Urinary bladder (tissue), 4 donors: ENCODE measurements around the gene DOCK11. TPM values are rescaled to one million over a fixed set of nuclear protein-coding genes. Genes with fewer than 3 reads are reported as not detected.

Source experiments
- DNase-seq: peaks from one replicate; pipeline ENCODE4 v3.0.0-alpha.2; 2015; ENCODE audit errors: extremely low spot score
- H3K27ac ChIP-seq: one replicate; pipeline ENCODE4 v1.5.1; 2013; ENCODE audit warnings: low read depth, mild to moderate bottlenecking, moderate library complexity
- H3K36me3 ChIP-seq: one replicate; pipeline ENCODE4 v1.6.1; 2013; ENCODE audit warnings: mild to moderate bottlenecking, moderate library complexity; ENCODE audit not compliant: insufficient read depth
- H3K4me1 ChIP-seq: one replicate; pipeline ENCODE4 v1.6.1; 2013; ENCODE audit warnings: mild to moderate bottlenecking, moderate library complexity; ENCODE audit not compliant: insufficient read depth
- H3K4me3 ChIP-seq: one replicate; pipeline ENCODE4 v1.5.1; 2013; ENCODE audit warnings: low read depth, low read length
- WGBS: extraction: QIAGEN DNeasy Blood & Tissue Kit; methylation state at CpG from one replicate; pipeline ENCODE4 v1.1.7; 2013; 5-methylcytosine and 5-hydroxymethylcytosine counted together
- polyA plus RNA-seq: library from polyadenylated mRNA; stranded (reverse); fragments of 200-250 nt; gene quantifications from one replicate; pipeline ENCODE4 v1.2.3, GENCODE V29; 2013
- total RNA-seq: library from RNA; depleted of rRNA; stranded (reverse); fragments of >200 nt; gene quantifications from one replicate; pipeline ENCODE4 v1.2.3, GENCODE V29; 2014
- donor health status: healthy with polysubstance abuse.
- donor health status: healthy.

Gene DOCK11
- total and polyA plus RNA-seq, 2 donors, result 15.3 to 50.4 TPM

DNA sequence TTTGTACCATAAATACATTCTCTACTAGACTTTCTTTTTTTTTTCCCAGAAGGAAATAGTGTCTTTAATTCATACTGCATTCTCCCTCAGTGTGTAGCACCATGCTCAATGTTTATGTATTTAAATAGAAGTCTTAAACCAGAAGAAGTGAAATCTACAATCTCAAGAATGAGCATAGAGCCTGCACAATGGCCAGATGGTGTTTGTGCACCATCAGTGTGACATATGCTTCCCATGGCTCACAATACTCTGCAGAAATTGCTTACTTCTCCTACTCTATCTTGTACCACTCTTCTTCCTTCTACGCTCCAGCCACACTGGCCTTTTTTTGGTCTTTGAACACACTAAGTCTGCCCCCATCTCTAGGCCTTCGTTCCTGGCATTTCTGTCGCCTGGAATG lies 2.6 kb upstream of the DOCK11 start:
- Histone ChIP-seq H3K4me1 (no peaks in the 10 kb centered on the region), H3K36me3 (no peaks in the 10 kb centered on the region), H3K27ac (no peak overlapping the region), H3K4me3 (no peak overlapping the region)
- WGBS, result 96% methylated on average over 3 of the region's 3 CpGs
- DNase-seq, result no peak

- H3K4me1 ChIP-seq, result no peaks in the 10 kb centered on the region
- 90% methylated on average over 3 of the region's 3 CpGs for whole genome bisulfite sequencing
- H3K36me3 ChIP-seq, result no peaks in the 10 kb centered on the region
- no peak overlapping the region for H3K27ac ChIP-seq
- no peak for DNase-seq
- H3K4me3 ChIP-seq, result no peak overlapping the region
Observed at GRCh38 chrX:118493653-118494297, 1.8 kb upstream of the DOCK11 start.

DNA sequence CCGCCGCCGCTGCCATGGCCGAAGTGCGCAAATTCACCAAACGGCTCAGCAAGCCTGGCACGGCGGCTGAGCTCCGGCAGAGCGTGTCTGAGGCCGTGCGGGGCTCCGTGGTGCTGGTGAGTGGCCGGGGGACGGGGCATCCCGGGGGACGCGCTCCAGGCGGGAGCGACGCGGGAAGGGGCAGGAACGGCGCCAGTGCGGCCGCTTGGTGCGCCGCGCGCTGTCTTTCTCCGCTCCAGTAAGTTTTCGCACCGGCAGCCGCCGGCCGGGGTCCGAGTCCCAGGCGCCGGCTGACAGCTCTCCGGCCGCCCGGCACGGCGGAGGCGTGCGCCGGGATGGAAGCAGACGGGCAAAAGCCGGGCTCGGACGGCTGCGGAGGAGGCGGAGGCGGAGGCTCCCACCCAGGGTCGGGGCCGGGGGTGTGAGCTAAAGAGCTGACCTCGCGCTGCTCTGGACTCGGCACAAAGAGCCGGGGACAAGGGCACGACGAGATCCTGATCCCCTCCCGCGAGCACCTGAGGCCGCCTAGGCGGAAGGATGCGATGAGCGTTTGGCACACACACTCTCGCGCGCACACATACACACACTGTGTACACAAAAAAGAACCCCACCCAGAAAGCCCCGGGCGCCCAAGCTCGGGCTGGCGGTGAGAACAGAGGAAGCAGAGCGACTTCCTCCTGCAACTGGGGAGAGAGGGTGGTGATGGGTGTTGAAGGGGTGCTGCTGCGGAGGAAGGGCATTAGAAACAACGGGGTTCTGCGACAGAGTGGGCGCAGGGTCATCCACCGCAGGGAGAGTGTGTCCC lies 545 bp downstream of the DOCK11 start:
- no peaks in the 10 kb centered on the region for H3K4me1 ChIP-seq
- DNase-seq, result no peak
- no peaks in the 10 kb centered on the region for H3K36me3 ChIP-seq
- under 1% methylated on average over 73 of the region's 81 CpGs for WGBS
- peak overlapping the region; percentile 66 for H3K27ac ChIP-seq
- H3K4me3 ChIP-seq, result peak overlapping the region; percentile 70

DNA sequence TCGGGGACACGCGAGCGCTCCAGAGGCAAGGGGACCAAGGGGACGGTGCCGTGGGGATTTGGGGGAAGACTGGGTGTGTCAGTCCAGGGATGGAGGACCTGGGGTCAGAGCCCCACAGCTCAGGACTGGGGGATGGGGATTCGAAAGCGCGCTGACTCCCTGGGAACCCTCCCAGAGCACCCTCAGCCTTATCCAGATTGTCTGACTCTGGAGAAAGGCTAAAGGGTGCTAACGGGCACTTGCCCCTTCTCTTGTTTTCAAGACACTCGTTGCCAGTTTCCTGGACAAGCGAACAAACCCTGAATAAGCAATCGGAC lies 1.1 kb downstream of the DOCK11 start:
- Histone ChIP-seq H3K27ac (peak overlapping the region; percentile 66), H3K36me3 (no peaks in the 10 kb centered on the region), H3K4me1 (no peaks in the 10 kb centered on the region), H3K4me3 (peak overlapping the region; percentile 70)
- WGBS, result 4% methylated on average over 13 of the region's 13 CpGs
- no peak for DNase-seq

- WGBS, result 31% methylated on average over 7 of the region's 7 CpGs
- no peak overlapping the region for H3K27ac ChIP-seq
- DNase-seq, result no peak
- no peaks in the 10 kb centered on the region for H3K36me3 ChIP-seq
- H3K4me1 ChIP-seq, result no peaks in the 10 kb centered on the region
- no peak overlapping the region for H3K4me3 ChIP-seq
Observed at GRCh38 chrX:118497180-118497818, 1.7 kb downstream of the DOCK11 start.

DNA sequence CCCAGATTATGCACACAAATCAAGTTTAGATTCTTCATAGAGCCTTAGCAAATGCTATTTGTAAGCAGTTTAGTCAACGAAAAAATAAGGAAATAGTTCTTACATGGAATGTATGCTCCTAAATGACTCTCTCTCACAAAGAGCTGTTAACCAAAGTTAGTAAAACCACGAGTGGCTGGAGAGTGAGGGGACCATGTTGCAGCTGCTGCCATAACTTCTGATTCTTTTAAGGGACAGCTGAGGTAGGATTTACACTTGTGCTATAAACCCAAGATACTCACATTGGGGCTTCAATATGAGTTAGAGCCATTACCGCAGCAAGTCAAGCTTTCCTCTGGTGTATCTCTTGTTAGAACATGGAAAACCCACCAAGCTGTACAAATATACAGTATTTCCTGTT lies 2.7 kb downstream of the DOCK11 start:
- Histone ChIP-seq H3K36me3 (no peaks in the 10 kb centered on the region), H3K4me3 (no peak overlapping the region), H3K27ac (no peak overlapping the region), H3K4me1 (no peaks in the 10 kb centered on the region)
- 74% methylated on average over 3 of the region's 3 CpGs for WGBS
- no peak for DNase-seq

DNA sequence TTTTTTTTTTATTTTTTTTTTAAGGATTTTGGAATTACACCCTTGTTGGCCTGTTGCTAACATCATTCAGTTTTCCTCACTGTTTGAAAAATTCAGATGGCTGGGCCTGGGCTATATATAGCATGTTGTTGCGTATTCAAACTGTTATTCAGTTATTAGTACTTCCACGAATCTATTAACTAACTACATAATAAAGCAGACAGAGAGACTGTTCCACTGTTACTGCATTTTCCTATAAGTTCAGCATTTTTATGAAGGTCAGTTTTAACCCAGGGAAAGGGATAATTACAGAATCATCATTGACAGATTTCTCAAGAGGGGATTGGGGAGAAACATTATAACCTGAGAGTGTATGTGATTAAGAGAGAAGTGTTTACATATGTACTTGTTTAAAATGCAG lies 3.1 kb downstream of the DOCK11 start:
- no peak overlapping the region for H3K4me3 ChIP-seq
- whole genome bisulfite sequencing, result 77% methylated on average over 2 of the region's 2 CpGs
- no peak for DNase-seq
- no peak overlapping the region for H3K27ac ChIP-seq
- no peaks in the 10 kb centered on the region for H3K4me1 ChIP-seq
- H3K36me3 ChIP-seq, result no peaks in the 10 kb centered on the region

GRCh38 chrX:118499295-118499694 lies 3.7 kb downstream of the DOCK11 start:
- 84% methylated on average over 15 of the region's 15 CpGs for WGBS
- H3K36me3 ChIP-seq, result no peaks in the 10 kb centered on the region
- no peak overlapping the region for H3K4me3 ChIP-seq
- DNase-seq, result no peak
- no peak overlapping the region for H3K27ac ChIP-seq
- H3K4me1 ChIP-seq, result no peaks in the 10 kb centered on the region

DNA sequence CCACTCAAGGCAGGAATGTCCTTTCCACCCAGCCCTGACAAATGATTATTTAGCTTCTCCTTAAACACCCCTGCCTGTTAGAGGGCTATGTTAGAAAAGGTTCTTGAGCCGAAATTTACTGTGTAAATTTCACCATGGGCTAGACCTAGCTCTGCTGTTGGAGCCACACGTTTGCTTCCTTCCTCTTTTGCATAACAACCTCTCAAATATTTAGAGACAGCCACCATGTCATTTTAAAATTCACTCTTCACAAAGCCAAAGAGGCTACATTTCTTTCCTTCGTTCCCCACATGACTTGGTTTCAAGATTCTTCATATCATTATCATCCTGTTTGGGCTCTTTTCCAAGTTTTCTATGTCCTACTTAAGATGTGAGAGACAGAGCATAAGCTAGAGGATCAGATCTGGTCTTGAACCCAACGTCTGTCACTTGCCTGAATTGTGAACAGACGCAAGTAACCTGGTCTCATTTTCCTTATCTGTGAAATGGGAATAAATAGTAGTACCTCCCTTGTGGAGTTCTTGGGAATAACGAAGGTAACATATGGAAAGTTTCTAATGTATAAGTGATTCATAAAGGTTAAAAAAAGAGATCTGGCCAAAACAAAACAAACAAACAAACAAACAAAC lies 6.7 kb downstream of the DOCK11 start:
- Histone ChIP-seq H3K27ac (no peak overlapping the region), H3K36me3 (no peaks in the 10 kb centered on the region), H3K4me3 (no peak overlapping the region), H3K4me1 (no peaks in the 10 kb centered on the region)
- WGBS, result 64% methylated on average over 6 of the region's 6 CpGs
- no peak for DNase-seq

- no peaks in the 10 kb centered on the region for H3K4me1 ChIP-seq
- no peak overlapping the region for H3K27ac ChIP-seq
- no peak for DNase-seq
- 63% methylated on average over 7 of the region's 7 CpGs for WGBS
- H3K4me3 ChIP-seq, result no peak overlapping the region
- H3K36me3 ChIP-seq, result no peaks in the 10 kb centered on the region
Observed at GRCh38 chrX:118503260-118504041, 7.8 kb downstream of the DOCK11 start.

DNA sequence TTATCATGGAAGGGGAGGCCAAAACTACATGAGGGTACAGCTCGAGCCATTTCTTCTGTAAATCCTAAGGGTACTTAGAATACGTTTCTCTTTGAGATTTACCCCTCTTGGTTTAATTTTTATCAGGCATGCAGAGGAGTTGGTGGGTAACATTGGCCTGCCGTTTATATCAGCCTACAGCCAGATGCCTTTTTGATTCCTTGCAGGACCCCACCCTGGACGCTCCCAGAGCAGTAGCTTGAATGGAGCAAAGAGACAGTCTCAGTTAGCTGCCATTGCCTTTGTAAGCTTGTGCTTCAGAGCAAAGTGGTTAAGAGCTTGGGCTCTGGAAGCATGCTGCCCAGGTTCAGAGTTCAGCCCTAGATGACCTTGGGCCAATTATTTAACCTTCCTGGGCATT lies 9.0 kb downstream of the DOCK11 start:
- 85% methylated on average over 4 of the region's 4 CpGs for WGBS
- Histone ChIP-seq H3K4me3 (no peak overlapping the region), H3K36me3 (no peaks in the 10 kb centered on the region), H3K4me1 (no peaks in the 10 kb centered on the region), H3K27ac (no peak overlapping the region)
- DNase-seq, result no peak

DNA sequence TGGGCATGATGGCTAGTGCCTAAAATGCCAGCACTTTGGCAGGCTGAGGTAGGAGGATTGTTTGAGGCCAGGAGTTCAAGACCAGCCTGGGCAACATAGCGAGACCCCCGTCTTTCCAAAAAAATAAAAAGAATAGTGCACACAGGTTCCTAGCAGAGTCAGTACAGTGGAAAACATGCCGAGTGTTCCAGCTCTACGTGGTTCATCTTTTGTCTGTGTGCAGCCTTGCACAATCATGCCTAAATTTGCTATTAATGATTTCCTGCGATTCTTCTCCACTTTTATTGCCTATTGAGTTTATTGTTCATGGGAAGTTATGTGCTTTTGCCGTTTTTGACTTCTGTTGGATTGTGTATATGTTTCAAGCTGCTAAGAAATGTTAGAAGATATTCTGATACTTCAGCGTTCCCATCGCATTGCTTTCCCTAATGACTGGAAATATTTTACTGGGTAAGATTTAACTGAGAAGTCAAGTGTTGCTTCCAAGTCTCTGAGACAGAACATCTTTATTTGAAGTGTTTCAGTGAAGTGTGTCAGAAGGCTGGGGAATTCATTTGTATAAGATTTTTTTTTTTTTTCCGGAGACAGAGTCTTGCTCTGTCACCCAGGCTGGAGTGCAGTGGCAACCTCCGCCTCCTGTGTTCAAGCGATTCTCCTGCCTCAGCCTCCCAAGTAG lies 11.3 kb downstream of the DOCK11 start:
- WGBS, result 69% methylated on average over 11 of the region's 11 CpGs
- DNase-seq, result no peak
- no peak overlapping the region for H3K27ac ChIP-seq

DNA sequence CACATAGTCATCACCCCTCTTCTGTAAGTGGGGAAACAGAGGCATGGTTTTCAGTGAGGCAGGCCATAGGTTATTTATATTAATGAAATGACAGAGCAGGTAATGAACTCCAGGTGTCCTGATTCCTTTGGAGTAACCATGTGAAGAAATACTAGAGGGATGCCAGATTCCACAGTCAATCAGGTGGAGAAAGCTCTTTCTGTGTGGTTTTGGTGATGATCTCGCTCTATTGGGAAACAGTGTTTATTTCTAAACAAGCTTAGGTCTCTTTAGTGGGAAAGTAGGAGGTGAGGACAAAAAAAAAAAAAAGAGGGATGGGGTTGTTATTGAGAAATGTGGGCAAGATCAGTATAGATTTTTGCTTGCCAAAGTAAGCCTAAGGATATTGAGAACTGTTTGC lies 12.2 kb downstream of the DOCK11 start:
- no peak for DNase-seq
- Histone ChIP-seq H3K27ac (no peak overlapping the region), H3K4me1 (no peaks in the 10 kb centered on the region), H3K4me3 (no peak overlapping the region), H3K36me3 (no peaks in the 10 kb centered on the region)
- WGBS, result 95% methylated on average over 1 of the region's 1 CpG

More for the DNA sequence above, 11.3 kb downstream of the DOCK11 start:
- H3K4me1 ChIP-seq, result no peaks in the 10 kb centered on the region
- H3K36me3 ChIP-seq, result no peaks in the 10 kb centered on the region
- H3K4me3 ChIP-seq, result no peak overlapping the region
